SKM-1 treated with dmso at 0.1 percent for 144 hours (cell line): ENCODE measurements around the gene TMEM176A.

Source experiments
- DNase-seq: peaks from one replicate; lab custom pipeline; 2025; ENCODE audit not compliant: unreplicated experiment; lab: John Stamatoyannopoulos, UW

The TMEM176A gene

GRCh38 chr7:150787321-150788281 is 13.0 kb upstream of the TMEM176A start:
- peak; percentile 81 for DNase-seq

DNA sequence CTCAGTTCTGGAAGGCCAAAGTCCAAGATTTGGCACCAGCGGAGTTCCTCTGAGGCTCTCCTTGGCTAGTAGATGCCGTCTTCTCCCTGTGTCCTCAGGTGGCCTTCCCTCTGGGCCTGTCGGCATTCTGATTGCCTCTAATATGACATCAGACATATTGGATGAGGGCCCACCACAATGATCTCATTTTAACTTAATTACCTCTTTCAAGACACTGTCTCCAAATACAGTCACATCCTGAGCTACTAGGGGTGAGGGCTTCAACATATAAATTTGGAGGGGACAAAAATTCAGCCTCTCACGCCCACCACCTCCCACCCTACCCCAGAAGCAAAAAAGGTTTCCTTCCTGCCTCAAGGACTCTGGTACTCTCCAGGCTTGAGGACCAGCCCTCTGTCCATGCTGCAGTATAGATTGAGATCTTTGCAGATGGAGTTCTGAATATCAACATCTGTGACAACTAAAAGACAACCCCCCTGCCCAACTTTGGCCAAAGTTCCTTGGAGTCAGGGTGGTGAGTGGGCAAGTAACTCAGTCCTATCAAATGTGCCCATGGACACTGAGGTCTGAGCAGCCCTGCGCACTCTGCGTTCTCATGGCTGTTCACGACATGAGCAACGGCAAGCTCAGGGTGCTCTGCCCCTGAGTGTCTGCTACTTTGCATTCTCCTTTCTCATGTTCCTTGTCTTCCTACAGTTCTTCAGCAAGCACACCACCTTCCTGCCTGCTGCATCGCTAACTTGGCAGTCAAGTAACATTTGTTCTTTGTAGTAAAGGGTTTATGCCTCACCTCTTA is 11.9 kb upstream of the TMEM176A start:
- no peak for DNase-seq

DNA sequence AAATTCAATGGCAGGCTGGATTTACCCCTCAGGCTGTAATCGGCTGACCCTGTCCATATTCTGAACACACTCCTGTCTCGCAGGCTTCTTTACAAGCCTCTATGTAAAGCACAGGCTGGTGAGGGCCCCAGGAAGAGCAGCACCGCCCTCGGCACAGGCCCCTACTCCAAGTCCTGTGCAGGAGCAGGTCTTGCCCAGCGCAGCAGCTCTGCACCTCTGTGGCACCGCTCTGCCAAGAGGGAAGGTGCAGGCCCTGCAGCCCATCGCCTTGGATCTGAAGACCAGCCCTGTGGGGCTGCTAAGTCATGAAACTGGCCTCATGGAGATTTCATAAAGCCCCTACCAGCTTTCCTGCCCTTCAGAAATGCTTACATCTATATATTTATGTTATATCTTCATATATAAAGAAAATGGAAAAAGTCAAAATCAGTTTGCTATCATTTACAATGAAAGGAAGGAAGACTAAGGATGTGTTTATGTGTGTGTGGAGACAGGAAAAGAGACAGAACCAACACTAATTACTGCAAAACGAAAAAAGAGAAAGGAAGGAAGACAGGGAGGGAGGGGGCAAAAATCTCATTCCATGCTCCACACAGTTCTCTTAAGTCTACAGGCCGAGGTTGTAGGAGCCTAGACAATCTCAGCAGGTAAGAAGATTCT is 10.0 kb upstream of the TMEM176A start:
- DNase-seq, result no peak

GRCh38 chr7:150791304-150791703 is 9.3 kb upstream of the TMEM176A start:
- no peak for DNase-seq

DNA sequence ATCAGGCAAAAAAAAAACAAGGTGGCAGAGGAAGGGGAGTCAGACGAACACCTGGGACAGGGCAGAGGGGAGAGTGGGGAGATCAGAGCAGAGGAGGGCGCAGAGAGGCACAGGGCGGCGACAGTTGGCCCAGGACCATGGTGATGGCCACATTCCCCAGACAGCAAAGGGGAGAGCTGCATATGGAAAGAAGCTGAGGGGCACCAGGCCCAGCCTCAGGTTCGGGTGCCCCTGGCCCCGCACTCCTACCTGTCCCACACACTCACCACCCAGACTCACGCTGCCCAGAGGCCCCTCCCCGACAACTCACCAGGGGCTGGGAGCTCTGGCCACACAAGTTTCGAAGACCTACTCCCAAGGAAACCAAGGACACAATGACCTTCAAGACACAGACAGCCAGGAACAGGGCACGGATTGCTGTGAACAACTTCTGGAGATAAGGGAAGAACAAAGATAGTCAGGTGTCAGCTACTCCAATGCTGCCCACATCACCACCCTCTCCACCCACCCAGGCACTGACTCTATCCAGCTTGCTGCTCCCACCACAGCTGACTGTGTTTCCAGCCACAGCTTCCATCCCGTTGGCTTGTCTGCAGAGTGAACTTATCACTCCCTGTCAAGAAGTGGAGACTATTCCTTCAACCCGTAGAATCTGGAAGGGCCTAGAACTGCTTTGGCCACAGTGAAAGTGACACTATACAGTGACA is 8.7 kb upstream of the TMEM176A start:
- DNase-seq, result no peak

- DNase-seq, result no peak
Observed at GRCh38 chr7:150793569-150794238, 6.9 kb upstream of the TMEM176A start.

DNA sequence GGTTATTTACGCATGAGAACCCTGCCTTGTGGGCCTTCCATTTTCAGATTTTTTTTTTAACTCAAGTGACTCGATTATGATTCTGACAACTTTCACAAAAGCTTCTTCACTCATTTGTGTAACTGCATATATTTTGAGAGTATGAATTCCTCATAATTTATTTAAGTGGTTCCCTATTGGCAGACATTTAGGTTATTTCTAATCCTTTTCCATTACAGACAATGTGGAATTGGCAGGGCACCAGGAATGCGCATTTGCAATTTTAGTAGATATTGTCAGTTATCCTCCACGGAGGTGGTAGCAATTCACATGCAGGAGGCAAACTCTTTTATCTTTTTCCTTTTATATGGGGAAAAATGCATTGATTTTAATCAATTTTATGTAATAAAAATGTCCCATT is 2.9 kb upstream of the TMEM176A start:
- no peak for DNase-seq

DNA sequence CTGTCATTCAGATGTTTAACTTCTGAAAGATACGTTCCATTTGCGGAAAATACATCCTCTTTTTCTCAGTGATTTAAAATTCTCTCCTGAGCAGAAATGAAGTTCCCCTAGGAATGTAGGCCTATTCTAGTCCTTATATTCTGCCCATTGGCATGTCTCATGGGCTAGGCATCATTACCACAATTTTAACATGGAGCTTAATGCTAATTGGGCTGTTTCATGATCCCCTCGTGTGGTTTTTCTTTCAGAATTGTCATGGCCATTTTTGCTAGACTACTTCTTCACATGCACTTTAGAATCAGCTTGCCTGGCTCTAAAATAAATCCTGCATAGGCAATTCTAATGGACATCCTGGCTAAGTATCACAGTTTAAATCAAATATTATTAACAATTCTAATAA is 1.4 kb upstream of the TMEM176A start:
- DNase-seq, result no peak

GRCh38 chr7:150799741-150800580 is 608 bp upstream of the TMEM176A start, which contains the start of gene TMEM176B:
TSS of gene TMEM176B (minus strand) at chr7:150800364. CDS start at chr7:150796569, 3,795 bp downstream.
- DNase-seq, result no peak

DNA sequence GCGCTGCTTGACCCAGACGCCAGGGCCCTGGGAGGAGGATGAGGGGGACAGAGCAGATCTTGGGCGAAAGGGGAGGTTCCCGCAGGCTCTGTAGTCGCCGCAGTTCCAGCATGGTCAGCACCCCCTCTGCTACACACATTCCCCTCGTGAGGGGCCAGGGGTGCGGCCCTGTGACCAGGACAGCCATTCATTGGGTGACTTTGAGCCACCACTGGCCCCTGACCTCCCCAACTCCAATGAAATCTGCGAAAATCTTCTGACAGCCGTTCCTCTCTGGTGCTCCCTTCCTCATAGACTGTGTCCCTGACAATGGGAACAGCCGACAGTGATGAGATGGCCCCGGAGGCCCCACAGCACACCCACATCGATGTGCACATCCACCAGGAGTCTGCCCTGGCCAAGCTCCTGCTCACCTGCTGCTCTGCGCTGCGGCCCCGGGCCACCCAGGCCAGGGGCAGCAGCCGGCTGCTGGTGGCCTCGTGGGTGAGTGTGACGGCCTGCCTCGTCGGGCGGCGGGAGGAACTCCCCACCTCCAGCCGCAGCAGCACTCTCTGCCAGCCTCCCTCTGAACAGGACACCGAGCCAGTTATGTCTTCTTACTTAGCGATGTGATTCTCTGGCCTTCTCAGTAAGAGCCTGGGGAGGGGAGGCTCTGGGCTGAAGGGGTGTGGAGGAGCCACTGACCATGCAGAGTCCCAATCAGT is 825 bp downstream of the TMEM176A start:
- DNase-seq, result no peak

- DNase-seq, result no peak
Observed at GRCh38 chr7:150801946-150802771, 1.6 kb downstream of the TMEM176A start.

DNA sequence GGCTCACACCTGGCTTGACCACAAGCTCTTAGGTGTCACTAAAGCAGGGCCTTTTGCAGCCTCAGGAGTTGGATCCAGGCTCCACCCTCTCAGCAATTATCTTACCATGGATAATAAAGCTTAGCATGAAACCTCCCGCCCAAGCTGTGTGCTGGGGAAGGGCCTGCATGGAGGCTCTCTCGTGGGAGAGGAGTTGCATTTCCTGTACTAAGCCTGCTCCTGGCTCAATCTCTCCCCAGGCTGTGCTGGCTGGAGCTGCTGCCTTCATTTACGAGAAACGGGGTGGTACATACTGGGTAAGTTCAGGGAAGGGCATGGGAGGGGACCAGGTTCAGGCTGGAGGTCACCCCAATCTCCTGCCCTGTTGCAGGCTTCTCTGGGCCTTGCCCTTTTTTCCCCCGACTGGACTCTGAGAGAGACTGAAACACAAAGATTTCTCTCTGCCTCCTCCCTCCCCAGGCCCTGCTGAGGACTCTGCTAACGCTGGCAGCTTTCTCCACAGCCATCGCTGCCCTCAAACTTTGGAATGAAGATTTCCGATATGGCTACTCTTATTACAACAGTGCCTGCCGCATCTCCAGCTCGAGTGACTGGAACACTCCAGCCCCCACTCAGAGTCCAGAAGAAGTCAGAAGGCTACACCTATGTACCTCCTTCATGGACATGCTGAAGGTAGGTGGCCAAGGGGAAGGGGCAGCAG is 2.7 kb downstream of the TMEM176A start:
- DNase-seq, result no peak

DNA sequence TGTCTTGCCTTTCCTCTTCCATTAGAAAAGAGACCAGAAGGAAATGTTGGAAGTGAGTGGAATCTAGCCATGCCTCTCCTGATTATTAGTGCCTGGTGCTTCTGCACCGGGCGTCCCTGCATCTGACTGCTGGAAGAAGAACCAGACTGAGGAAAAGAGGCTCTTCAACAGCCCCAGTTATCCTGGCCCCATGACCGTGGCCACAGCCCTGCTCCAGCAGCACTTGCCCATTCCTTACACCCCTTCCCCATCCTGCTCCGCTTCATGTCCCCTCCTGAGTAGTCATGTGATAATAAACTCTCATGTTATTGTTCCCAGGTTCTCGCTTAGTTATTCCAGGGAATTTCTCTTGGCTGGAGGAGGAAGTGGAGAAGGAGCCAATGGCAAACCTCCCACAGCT is 4.2 kb downstream of the TMEM176A start:
- no peak for DNase-seq

DNA sequence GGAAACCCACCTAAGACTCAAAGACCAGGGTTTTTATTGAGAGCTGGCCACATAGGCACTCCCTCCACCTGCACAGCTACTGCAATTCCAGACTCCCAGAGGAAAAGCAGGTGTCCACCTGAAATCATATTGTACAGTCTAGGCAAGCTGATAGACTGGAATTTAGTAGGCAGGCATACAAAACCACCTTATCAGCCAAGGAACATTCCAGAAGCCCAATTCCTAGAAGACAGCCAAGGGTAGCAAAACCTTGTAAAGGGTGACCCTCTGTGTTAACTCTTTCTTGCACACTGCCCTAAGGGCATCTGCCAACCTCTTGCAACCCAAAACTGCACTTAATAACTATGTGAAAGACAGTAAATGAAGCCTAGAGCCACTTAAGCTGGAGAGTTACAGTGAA is 5.3 kb downstream of the TMEM176A start:
- no peak for DNase-seq

DNA sequence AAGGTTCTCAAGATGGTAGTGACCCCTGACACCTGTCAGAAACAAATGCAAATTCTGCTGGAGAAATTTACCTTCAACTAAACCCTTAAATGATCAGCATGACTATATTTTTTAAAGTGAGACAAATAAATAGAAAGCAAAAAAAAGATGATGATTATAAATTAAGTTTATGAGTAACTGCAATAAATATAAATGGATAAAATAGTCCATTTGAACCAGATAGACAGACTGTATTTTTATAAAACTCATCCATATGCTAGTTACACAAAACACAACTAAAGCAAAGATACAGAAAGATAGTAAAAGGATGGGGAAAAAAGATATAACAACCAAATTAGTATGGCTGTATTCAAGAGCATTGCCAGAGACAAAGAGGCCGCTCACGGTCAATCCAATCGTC is 5.9 kb downstream of the TMEM176A start:
- DNase-seq, result no peak

GRCh38 chr7:150806863-150807262 is 6.3 kb downstream of the TMEM176A start:
- DNase-seq, result no peak
